ENCODE data around the gene ARHGAP35.
A peak's percentile ranks its signal among the peaks of the same experiment; 100 is the strongest.
"Not testable (repeated sequence)": the region's sequence is repeated elsewhere in the genome, so short reads cannot be mapped to it uniquely, and the experiment has no call there.

ARHGAP35 gene

GRCh38 chr19:46852830-46853229 lies 8.0 kb upstream of the ARHGAP35 start:
- Mint-ChIP-seq H3K9me3 (no peaks in the 10 kb centered on the region), H3K4me1 (ENCODE audit: low read depth) (peaks cover 39% of the 10 kb centered on the region), H3K36me3 (ENCODE audit: low read depth) (peaks cover 13% of the 10 kb centered on the region), H3K27me3 (peaks cover 5% of the 10 kb centered on the region), H3K4me3 (no peak overlapping the region), H3K27ac (no peak overlapping the region)
- intact Hi-C loops (cut with micrococcal nuclease): no loop called here

GRCh38 chr19:46854698-46855097 lies 6.1 kb upstream of the ARHGAP35 start:
- Mint-ChIP-seq H3K36me3 (ENCODE audit: low read depth) (peaks cover 10% of the 10 kb centered on the region), H3K4me1 (ENCODE audit: low read depth) (peaks cover 24% of the 10 kb centered on the region)
- H3K27ac Mint-ChIP-seq, H3K9me3 Mint-ChIP-seq, H3K27me3 Mint-ChIP-seq, H3K4me3 Mint-ChIP-seq: not testable (repeated sequence)
- intact Hi-C loops (cut with micrococcal nuclease): loop anchor here (5.0 kb wide), 1 partner anchor 258 kb away; the partner anchor contains the start of gene ZC3H4

DNA sequence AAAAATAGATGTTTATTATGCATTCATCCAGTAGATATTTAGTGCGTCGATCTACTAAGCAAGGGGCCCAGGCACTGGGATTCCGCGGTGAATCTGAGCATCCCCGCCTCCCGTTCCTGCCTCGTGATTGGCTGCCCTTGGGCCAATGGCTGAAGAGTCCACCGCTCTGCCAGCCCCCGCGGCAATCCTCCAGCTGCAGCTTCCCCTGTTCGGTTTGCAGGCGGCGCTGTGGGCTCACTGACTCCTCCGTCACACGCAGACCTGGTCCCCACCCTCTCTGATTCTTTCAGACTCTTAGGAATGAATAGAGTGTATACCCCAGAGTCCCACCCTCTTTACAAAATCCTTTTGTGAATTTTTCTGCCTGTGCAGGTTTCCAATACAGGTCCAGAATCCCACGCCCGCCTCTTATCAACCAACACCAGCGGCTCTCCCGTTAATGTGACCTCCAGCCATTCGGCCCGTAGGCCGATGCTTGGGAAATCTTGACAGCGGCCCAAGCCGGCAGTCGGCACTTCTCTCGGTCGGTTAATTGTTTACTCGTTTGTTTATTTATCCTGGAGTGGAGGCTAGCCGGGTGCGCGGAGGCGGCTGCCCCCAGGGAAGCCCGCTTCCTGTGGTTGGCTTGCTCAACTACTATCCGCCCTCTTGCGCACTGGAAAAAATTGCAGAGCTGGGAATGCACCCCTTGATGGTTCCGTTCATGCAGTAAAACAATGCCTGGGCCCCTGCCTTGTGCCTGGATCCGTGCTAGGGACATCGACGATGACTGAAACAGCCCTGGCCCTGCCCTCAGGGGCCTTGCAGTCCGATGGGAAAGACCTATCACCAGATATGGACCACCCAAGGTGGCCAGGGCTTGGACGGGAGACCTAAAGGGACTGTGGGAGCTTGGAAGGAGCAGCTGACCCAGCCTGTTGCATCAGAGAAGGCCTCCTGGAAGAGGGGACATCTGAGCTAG lies 4.5 kb upstream of the ARHGAP35 start:
- H3K27ac Mint-ChIP-seq: peak overlapping the region; percentile 94

GRCh38 chr19:46859637-46860124 lies 1.1 kb upstream of the ARHGAP35 start:
- Mint-ChIP-seq H3K27ac (no peak overlapping the region), H3K9me3 (no peaks in the 10 kb centered on the region), H3K27me3 (no peaks in the 10 kb centered on the region), H3K4me3 (peak overlapping the region; percentile 89), H3K36me3 (ENCODE audit: low read depth) (peaks cover 11% of the 10 kb centered on the region), H3K4me1 (ENCODE audit: low read depth) (peaks cover 21% of the 10 kb centered on the region)
- intact Hi-C loops (cut with micrococcal nuclease): loop anchor here (1.0 to 10.0 kb wide), 4 partner anchors 8 to 253 kb away; partner anchors contain the start of gene ZC3H4

More for the DNA sequence above, 4.5 kb upstream of the ARHGAP35 start:
- Mint-ChIP-seq H3K27me3 (peaks cover 5% of the 10 kb centered on the region), H3K9me3 (no peaks in the 10 kb centered on the region), H3K36me3 (ENCODE audit: low read depth) (peaks cover 11% of the 10 kb centered on the region), H3K4me1 (ENCODE audit: low read depth) (peaks cover 21% of the 10 kb centered on the region), H3K4me3 (peak overlapping the region; percentile 69)
- intact Hi-C loops (cut with micrococcal nuclease): loop anchor here (5.0 kb wide), 1 partner anchor 256 kb away; the partner anchor contains the start of gene ZC3H4

DNA sequence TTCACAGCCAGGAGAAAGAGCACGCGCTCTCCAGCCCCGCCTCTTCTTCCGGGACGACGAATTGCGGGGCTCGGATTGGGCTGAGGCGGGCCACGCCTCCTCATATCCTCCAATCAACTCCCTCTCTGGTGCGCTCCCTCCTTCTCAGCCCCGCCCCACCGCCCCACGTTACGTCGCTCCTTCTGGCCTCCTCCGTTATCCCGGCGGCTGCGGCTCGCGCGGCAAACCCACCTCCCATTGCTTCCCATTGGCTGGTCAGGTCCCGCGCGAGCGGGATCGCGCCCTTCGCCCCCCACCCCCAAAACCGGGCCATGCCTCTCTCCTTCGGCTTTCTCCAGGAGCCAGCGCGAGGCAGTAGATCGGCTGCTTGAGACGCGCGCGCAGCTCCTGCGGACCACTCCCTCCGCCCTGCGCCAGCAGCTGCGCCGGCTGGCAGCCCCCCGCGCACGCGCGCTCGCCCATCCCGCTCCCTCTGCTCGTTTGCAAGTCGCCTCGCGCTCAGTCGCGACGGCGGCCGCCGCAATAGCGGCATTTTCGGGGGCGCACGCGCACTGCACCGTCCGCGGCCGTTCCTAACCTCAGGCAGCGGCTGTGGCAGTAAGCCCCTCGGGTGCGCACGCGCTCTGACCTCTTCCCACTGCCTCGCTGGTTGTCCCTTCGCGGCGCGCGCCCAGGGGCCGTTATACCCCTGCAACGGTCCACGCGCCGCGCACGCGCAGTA lies 512 bp upstream of the ARHGAP35 start:
- Mint-ChIP-seq H3K4me3 (peak overlapping the region; percentile 89), H3K27me3 (no peaks in the 10 kb centered on the region), H3K27ac (no peak overlapping the region), H3K36me3 (ENCODE audit: low read depth) (peaks cover 13% of the 10 kb centered on the region), H3K4me1 (ENCODE audit: low read depth) (peaks cover 26% of the 10 kb centered on the region), H3K9me3 (no peaks in the 10 kb centered on the region)
- intact Hi-C loops (cut with micrococcal nuclease): loop anchor here (1.0 to 10.0 kb wide), 3 partner anchors 9 to 132 kb away; no protein-coding TSS in a partner anchor

- Mint-ChIP-seq H3K9me3 (no peaks in the 10 kb centered on the region), H3K27me3 (no peaks in the 10 kb centered on the region), H3K27ac (no peak overlapping the region), H3K4me3 (no peak overlapping the region), H3K4me1 (ENCODE audit: low read depth) (peaks cover 27% of the 10 kb centered on the region), H3K36me3 (ENCODE audit: low read depth) (peaks cover 23% of the 10 kb centered on the region)
- intact Hi-C loops (cut with micrococcal nuclease): loop anchor here (5.0 to 10.0 kb wide), 2 partner anchors 73 to 130 kb away; no protein-coding TSS in a partner anchor
Measured at GRCh38 chr19:46861691-46862502, 1.1 kb downstream of the ARHGAP35 start.

DNA sequence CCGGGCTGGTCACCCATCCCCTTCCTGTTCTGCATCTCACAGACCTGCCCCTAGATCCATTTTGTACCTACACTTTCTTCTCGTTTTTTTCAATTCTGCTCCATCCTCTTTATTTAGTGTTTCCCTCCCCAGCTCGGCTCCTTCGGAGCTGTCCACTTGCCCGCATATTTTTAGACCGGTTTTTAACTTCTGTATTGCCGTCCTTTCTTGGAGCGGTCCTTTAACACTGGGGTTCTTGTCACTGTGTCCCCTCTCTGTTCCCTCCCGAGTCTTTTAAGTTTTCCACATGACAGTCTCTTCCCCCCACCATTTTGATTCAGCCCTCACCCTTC lies 1.7 kb downstream of the ARHGAP35 start:
- Mint-ChIP-seq H3K4me3 (no peak overlapping the region), H3K4me1 (ENCODE audit: low read depth) (peaks cover 32% of the 10 kb centered on the region), H3K27me3 (no peaks in the 10 kb centered on the region), H3K27ac (no peak overlapping the region), H3K9me3 (no peaks in the 10 kb centered on the region), H3K36me3 (ENCODE audit: low read depth) (peaks cover 23% of the 10 kb centered on the region)
- intact Hi-C loops (cut with micrococcal nuclease): loop anchor here (5.0 to 10.0 kb wide), 2 partner anchors 72 to 130 kb away; no protein-coding TSS in a partner anchor

- peaks cover 32% of the 10 kb centered on the region for H3K4me1 Mint-ChIP-seq (ENCODE audit: low read depth)
- H3K27me3 Mint-ChIP-seq: no peaks in the 10 kb centered on the region
- H3K9me3 Mint-ChIP-seq: no peaks in the 10 kb centered on the region
- H3K36me3 Mint-ChIP-seq (ENCODE audit: low read depth): peaks cover 23% of the 10 kb centered on the region
- H3K4me3 Mint-ChIP-seq: no peak overlapping the region
- intact Hi-C loops (cut with micrococcal nuclease): loop anchor here (5.0 to 10.0 kb wide), 2 partner anchors 72 to 129 kb away; no protein-coding TSS in a partner anchor
- no peak overlapping the region for H3K27ac Mint-ChIP-seq
Measured at GRCh38 chr19:46862974-46863632, 2.3 kb downstream of the ARHGAP35 start.

GRCh38 chr19:46863818-46864629 lies 3.2 kb downstream of the ARHGAP35 start:
- intact Hi-C loops (cut with micrococcal nuclease): loop anchor here (5.0 to 10.0 kb wide), 2 partner anchors 71 to 128 kb away; no protein-coding TSS in a partner anchor

DNA sequence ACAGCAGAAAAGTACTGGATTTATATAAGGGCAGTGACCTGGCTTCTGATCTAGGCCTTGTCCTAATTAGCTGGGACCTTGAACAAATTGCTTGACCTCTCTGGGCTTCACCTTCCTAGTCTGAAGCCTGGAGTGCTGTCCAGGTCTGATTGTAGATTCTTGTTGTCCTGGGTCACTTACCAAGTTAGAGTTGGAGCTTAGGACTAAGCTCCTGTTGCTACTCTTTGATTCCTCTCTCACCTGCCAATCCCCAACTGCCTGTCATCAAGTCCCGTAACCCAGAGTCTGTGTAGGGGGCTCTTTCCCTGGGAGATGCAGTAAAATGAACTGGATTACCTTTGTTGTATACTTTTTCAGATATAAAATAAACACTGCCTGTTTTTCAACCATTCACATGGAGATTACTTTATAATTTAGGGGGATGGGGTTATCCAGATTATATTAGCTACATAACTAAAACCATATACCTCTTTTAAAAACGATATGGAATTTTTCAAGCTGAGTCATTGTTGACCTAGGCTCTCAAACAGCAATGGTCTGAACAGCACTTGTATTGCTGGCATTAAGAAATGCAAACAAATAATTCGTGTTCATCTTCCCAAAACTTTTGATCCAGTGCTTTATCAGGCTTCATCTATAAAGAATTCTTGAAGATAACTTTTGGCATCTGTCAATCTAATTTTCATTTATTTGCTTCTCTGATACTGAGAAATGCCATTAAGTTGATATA lies 5.8 kb downstream of the ARHGAP35 start:
- peaks cover 12% of the 10 kb centered on the region for H3K36me3 Mint-ChIP-seq (ENCODE audit: low read depth)
- peaks cover 25% of the 10 kb centered on the region for H3K4me1 Mint-ChIP-seq (ENCODE audit: low read depth)
- intact Hi-C loops (cut with micrococcal nuclease): loop anchor here (10.0 kb wide), 1 partner anchor 68 kb away; no protein-coding TSS in a partner anchor
- H3K4me3 Mint-ChIP-seq: no peak overlapping the region
- no peaks in the 10 kb centered on the region for H3K9me3 Mint-ChIP-seq
- no peak overlapping the region for H3K27ac Mint-ChIP-seq
- H3K27me3 Mint-ChIP-seq: no peaks in the 10 kb centered on the region

More at GRCh38 chr19:46863818-46864629, 3.2 kb downstream of the ARHGAP35 start:
- Mint-ChIP-seq H3K36me3 (ENCODE audit: low read depth) (peaks cover 23% of the 10 kb centered on the region), H3K9me3 (no peaks in the 10 kb centered on the region), H3K4me3 (no peak overlapping the region), H3K4me1 (ENCODE audit: low read depth) (peaks cover 32% of the 10 kb centered on the region), H3K27ac (no peak overlapping the region), H3K27me3 (no peaks in the 10 kb centered on the region)

DNA sequence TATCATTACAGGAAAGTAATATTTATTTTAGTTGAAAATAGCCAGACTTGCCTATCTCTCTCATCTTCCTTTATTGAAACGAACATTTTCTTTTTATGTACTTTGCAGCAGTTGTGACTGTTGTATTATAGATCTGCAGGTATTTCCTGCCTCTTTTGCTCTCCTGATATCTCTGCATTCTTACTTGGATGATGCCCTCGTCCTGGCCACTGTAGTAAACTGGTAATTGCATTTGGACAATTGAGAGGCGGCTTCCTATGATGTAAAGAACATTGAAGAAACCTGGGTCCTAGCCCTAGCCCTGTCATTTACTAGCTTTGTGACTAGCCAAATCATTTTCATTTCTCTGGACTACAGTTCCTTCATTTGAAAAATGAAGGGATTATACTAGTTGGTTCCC lies 6.4 kb downstream of the ARHGAP35 start:
- H3K27ac Mint-ChIP-seq: no peak overlapping the region
- intact Hi-C loops (cut with micrococcal nuclease): loop anchor here (10.0 kb wide), 1 partner anchor 68 kb away; no protein-coding TSS in a partner anchor
- peaks cover 12% of the 10 kb centered on the region for H3K36me3 Mint-ChIP-seq (ENCODE audit: low read depth)
- H3K27me3 Mint-ChIP-seq: no peaks in the 10 kb centered on the region
- no peaks in the 10 kb centered on the region for H3K9me3 Mint-ChIP-seq
- peaks cover 25% of the 10 kb centered on the region for H3K4me1 Mint-ChIP-seq (ENCODE audit: low read depth)
- H3K4me3 Mint-ChIP-seq: no peak overlapping the region

All from dendritic cell treated with granulocyte-macrophage colony-stimulating factor and Interleukin-4, amounts not matched to agents 40 ng/mL and 50 ng/mL, for 4 days (primary cell).